Measurements from ENCODE around the gene PIP4K2C.

Gene PIP4K2C

DNA sequence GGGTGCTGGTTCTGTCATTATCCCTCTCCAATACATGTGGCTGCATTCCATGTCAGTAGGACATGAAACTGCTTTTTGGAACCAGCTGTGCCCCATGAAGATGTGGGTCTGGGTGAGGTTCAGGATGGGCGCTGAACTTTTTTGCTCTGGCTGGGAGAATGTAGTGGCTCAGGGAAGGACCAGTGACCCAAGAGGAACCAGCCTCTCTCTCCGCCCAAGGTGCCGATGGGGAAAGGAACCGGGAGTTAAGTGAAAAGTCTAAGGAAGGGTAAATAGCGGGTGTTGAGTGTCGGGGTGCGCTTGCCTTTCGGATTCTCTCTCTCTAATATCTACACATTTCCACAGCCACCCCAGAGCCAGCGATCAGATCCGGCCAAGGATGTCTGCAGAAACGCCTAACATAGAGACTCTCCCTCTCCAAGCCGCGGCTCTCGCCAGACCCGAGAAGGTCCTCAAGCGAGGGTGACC, 28.0 kb downstream of the PIP4K2C start:
- H3K4me3 ChIP-seq (ENCODE audit: low read length), result no peak overlapping the region
- H3K9me3 ChIP-seq (ENCODE audit: low read length), result peaks cover 2% of the 10 kb centered on the region

DNA sequence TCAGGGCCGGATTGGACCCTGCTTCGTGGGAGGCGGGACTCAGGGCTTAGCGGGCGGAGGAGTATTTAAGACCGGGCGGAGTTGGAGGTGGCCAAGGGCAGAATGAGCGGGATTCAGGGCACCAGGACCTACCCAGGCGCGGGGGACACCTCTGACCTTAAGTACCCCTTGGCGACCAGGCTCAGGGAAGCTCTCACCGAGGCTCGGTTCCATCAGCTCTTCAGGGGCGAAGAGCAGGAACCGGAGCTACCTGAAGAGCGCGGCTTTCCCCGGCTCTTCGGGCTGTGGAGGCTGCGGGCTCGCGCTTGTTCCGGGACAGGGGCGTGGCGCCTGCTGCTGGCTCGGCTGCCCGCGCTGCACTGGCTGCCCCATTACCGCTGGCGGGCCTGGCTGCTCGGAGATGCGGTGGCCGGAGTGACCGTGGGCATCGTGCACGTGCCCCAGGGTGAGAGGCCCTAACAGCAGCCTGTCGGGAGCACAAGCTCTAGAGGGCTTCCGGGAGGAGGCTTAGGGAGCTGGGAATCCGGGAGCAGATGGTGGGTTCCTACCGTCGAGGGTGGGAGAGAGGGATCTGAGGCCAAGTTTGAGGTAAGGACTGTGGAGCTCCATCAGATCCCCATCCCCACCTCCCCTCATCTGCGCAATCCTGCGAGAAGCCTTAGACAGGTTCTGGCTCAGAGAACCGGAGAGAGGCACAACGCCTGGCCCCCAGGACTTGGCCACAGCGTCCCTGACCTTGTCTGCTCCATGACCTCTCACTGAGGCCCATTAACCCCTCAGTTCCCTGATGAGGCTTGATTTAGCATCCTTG, 28.6 kb downstream of the PIP4K2C start:
- H3K4me1 ChIP-seq (ENCODE audit: insufficient read depth, low read length), result no peaks in the 10 kb centered on the region
- H3K27me3 ChIP-seq (ENCODE audit: insufficient read depth, low read length), result no peaks in the 10 kb centered on the region
- peaks cover 28% of the 10 kb centered on the region for H3K36me3 ChIP-seq (ENCODE audit: insufficient read depth, low read length)
- no peak overlapping the region for H2AFZ ChIP-seq (ENCODE audit: low read depth, low read length)
- H3K9me3 ChIP-seq (ENCODE audit: low read length), result peaks cover 2% of the 10 kb centered on the region
- H3K4me3 ChIP-seq (ENCODE audit: low read length), result no peak overlapping the region

More for the DNA sequence above, 28.0 kb downstream of the PIP4K2C start:
- H3K27me3 ChIP-seq (ENCODE audit: insufficient read depth, low read length), result no peaks in the 10 kb centered on the region
- H3K36me3 ChIP-seq (ENCODE audit: insufficient read depth, low read length), result peaks cover 32% of the 10 kb centered on the region
- H2AFZ ChIP-seq (ENCODE audit: low read depth, low read length), result no peak overlapping the region
- no peaks in the 10 kb centered on the region for H3K4me1 ChIP-seq (ENCODE audit: insufficient read depth, low read length)

DNA sequence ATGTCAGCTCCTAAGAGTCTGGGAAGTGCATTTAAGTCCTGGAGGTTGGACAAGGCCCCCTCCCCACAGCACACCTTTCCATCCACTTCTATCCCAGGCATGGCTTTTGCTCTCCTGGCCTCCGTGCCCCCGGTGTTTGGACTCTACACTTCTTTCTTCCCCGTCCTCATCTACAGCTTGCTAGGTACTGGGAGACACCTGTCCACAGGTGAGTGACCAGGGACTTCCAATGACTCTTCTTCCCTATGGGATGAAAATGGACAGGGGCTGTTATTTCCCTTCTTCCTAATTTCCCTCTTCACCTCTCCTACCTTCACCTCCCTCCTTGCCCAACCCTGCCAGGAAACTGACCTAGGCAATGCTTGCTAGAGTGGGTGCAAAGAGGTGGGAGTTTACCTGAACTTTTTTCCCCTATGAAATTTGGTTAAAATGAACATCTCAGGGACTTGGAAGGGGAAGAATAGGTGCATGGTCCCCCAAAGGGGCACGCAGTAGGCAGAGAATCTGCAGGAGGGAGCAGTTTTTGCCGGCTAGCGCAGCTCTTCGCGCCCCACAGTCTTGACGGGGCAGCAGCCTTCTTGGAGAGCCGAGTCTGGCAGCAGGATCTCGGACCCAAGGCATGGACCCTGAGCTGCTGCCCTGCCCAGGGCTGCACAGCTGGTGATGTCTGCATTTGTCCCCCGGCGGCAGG, 29.4 kb downstream of the PIP4K2C start:
- Histone ChIP-seq H2AFZ (ENCODE audit: low read depth, low read length) (no peak overlapping the region), H3K4me1 (ENCODE audit: insufficient read depth, low read length) (no peaks in the 10 kb centered on the region), H3K27me3 (ENCODE audit: insufficient read depth, low read length) (no peaks in the 10 kb centered on the region), H3K9me3 (ENCODE audit: low read length) (peaks cover under 1% of the 10 kb centered on the region), H3K36me3 (ENCODE audit: insufficient read depth, low read length) (peaks cover 27% of the 10 kb centered on the region), H3K4me3 (ENCODE audit: low read length) (no peak overlapping the region)

DNA sequence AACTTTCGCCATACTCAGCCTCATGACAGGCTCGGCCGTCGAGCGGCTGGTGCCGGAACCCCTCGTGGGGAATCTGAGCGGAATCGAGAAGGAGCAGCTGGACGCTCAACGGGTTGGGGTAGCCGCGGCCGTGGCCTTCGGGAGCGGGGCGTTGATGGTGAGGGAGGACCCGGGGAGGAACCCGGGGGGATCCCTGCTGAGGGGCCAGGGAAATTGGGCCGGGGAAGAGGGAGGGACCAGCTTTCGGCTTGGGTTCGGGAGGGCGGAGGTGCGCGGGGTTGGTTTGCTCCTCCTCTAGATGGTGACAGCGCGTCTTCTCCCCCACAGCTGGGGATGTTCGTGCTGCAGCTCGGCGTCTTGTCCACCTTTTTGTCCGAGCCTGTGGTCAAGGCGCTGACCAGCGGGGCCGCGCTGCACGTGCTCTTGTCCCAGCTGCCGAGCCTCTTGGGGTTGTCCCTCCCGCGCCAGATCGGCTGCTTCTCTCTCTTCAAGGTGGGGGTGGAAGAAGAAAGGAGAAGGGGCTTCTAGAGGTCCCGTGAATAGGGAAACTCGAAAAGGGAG, 30.0 kb downstream of the PIP4K2C start:
- no peaks in the 10 kb centered on the region for H3K27me3 ChIP-seq (ENCODE audit: insufficient read depth, low read length)
- no peak overlapping the region for H2AFZ ChIP-seq (ENCODE audit: low read depth, low read length)
- H3K4me3 ChIP-seq (ENCODE audit: low read length), result no peak overlapping the region
- H3K36me3 ChIP-seq (ENCODE audit: insufficient read depth, low read length), result peaks cover 22% of the 10 kb centered on the region
- no peaks in the 10 kb centered on the region for H3K9me3 ChIP-seq (ENCODE audit: low read length)
- H3K4me1 ChIP-seq (ENCODE audit: insufficient read depth, low read length), result no peaks in the 10 kb centered on the region

GRCh38 chr12:57621497-57622292, 30.7 kb downstream of the PIP4K2C start:
- Histone ChIP-seq H3K9me3 (ENCODE audit: low read length) (no peaks in the 10 kb centered on the region), H3K27me3 (ENCODE audit: insufficient read depth, low read length) (no peaks in the 10 kb centered on the region), H3K4me3 (ENCODE audit: low read length) (no peak overlapping the region), H2AFZ (ENCODE audit: low read depth, low read length) (no peak overlapping the region), H3K36me3 (ENCODE audit: insufficient read depth, low read length) (peaks cover 22% of the 10 kb centered on the region), H3K4me1 (ENCODE audit: insufficient read depth, low read length) (no peaks in the 10 kb centered on the region)

DNA sequence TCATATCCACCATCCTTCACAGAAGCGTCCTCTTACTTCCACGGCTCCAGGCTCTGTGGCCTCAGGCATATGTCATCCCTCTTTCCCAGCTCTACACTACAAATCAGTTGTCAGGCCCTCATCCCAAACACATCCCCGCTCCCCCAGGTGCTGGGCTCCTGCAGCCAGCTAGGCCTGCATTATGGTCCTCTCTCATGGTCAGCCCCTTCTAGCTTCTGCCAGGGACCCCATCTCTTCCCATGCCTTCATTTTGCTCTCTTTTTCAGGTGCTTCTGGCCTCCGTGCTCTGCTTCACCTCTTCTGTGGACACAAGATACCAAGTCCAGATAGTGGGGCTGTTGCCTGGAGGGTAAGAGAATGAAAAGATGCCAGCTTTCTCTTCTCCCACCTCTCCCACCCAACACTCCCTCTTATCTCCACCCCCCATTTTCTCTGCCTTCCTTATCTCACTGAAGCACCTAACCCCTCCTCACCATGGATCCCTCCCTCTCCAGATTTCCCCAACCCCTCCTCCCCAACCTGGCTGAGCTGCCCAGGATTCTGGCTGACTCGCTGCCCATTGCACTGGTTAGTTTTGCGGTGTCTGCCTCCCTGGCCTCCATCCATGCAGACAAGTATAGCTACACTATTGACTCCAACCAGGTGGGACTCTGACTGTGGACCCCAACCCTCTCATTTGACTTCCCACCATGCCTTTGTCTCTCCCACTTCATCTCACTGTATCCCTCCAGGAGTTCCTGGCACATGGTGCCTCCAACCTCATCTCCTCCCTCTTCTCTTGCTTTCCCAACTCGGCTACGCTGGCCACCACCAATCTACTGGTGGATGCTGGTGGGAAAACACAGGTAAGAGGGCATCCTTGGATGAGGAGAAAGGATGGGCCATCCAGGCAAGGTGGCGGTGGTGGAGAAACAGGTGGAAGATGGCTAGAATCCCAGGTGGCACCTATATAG, 31.6 kb downstream of the PIP4K2C start:
- Histone ChIP-seq H3K4me3 (ENCODE audit: low read length) (no peak overlapping the region), H2AFZ (ENCODE audit: low read depth, low read length) (no peak overlapping the region), H3K27me3 (ENCODE audit: insufficient read depth, low read length) (no peaks in the 10 kb centered on the region), H3K9me3 (ENCODE audit: low read length) (no peaks in the 10 kb centered on the region), H3K36me3 (ENCODE audit: insufficient read depth, low read length) (peaks cover 19% of the 10 kb centered on the region), H3K4me1 (ENCODE audit: insufficient read depth, low read length) (no peaks in the 10 kb centered on the region)

- Histone ChIP-seq H3K9me3 (ENCODE audit: low read length) (no peaks in the 10 kb centered on the region), H3K27me3 (ENCODE audit: insufficient read depth, low read length) (no peaks in the 10 kb centered on the region), H3K4me1 (ENCODE audit: insufficient read depth, low read length) (no peaks in the 10 kb centered on the region), H3K36me3 (ENCODE audit: insufficient read depth, low read length) (peaks cover 22% of the 10 kb centered on the region), H3K4me3 (ENCODE audit: low read length) (no peak overlapping the region), H2AFZ (ENCODE audit: low read depth, low read length) (no peak overlapping the region)
Measured at GRCh38 chr12:57623385-57623784, 32.4 kb downstream of the PIP4K2C start.

DNA sequence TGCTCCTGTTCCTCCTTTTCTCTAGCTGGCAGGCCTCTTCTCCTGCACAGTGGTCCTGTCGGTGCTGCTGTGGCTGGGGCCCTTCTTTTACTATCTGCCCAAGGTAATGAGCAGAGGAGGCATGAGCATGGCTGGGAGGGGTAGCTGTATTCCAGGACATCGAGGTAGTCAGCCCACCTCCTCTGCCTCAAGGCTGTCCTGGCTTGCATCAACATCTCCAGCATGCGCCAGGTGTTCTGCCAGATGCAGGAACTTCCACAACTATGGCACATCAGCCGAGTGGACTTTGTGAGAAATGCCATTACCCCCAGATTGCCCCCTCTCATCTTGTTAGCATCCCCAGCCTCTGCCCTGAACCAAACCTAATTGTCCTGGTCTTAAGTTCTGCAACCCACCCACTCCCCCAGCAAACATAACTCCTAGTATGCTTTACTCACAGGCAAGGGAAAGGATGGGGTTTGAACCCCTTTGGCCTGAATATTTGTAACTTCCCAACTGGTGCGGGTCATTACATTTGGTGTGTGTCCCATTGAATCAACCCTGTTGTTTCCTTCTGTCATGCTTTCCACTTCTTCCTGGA, 32.9 kb downstream of the PIP4K2C start:
- Histone ChIP-seq H2AFZ (ENCODE audit: low read depth, low read length) (no peak overlapping the region), H3K27me3 (ENCODE audit: insufficient read depth, low read length) (no peaks in the 10 kb centered on the region), H3K4me1 (ENCODE audit: insufficient read depth, low read length) (no peaks in the 10 kb centered on the region), H3K36me3 (ENCODE audit: insufficient read depth, low read length) (peaks cover 27% of the 10 kb centered on the region), H3K4me3 (ENCODE audit: low read length) (no peak overlapping the region), H3K9me3 (ENCODE audit: low read length) (no peaks in the 10 kb centered on the region)

DNA sequence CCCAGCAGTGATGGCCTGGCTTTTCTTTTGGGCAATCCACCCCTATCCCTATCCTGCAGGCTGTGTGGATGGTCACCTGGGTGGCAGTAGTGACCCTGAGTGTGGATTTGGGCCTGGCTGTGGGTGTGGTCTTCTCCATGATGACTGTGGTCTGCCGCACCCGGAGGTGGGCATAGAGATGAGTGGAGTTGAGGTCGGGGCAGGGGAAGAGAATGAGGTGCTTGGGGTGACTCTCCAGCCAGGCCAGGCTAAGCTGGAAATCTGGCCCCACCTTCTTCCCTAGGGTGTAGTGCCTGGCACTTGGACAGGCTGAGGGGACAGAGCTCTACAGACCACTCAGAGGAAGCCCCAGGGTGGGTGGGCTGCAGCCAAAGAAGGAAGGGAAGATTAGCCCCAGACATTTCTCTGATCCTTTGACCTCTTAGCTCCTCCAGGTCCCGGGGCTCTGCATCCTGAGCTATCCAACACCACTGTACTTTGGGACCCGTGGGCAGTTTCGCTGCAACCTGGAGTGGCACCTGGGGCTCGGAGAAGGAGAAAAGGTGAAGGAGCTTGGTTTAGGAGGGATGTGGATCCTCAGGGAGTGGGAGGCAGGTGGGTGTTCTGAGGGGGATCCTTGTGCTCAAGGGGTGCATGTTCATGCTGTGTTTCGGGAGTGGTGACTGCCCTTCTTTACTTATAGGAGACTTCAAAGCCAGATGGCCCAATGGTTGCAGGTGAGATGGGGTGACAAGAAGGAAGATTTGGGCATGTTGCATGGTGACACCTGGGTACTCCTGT, 33.6 kb downstream of the PIP4K2C start:
- H3K36me3 ChIP-seq (ENCODE audit: insufficient read depth, low read length), result peaks cover 33% of the 10 kb centered on the region
- H3K27me3 ChIP-seq (ENCODE audit: insufficient read depth, low read length), result no peaks in the 10 kb centered on the region
- no peak overlapping the region for H2AFZ ChIP-seq (ENCODE audit: low read depth, low read length)
- no peaks in the 10 kb centered on the region for H3K9me3 ChIP-seq (ENCODE audit: low read length)
- no peak overlapping the region for H3K4me3 ChIP-seq (ENCODE audit: low read length)
- H3K4me1 ChIP-seq (ENCODE audit: insufficient read depth, low read length), result no peaks in the 10 kb centered on the region

DNA sequence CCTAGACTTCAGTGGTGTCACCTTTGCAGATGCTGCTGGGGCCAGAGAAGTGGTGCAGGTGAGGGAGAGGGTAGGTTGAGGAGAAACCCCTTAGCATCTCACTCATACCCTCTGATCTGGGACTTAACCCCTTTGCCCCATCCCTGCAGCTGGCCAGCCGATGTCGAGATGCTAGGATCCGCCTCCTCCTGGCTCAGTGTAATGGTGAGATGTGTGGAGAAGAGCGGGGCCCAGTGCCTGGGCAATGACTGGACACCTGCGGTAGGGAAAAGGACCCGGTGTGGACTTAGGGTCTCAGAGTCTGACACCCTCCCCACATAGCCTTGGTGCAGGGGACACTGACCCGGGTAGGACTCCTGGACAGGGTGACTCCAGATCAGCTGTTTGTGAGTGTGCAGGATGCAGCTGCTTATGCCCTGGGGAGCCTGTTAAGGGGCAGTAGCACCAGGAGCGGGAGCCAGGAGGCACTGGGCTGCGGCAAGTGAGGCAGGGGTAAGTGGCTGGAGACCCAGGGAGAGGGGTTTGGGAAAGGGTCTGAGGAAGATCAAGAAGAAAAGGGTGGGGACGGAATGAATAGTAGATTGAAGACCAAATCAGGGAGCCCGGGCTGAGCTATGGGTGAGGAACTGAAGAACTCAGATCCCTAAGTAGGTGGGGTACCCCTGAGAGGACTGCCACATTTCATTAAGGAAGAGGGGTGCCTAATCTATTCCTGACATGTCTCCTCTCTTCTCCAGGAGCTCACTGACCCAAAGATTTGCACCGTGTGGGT, 34.5 kb downstream of the PIP4K2C start:
- Histone ChIP-seq H3K27me3 (ENCODE audit: insufficient read depth, low read length) (no peaks in the 10 kb centered on the region), H3K36me3 (ENCODE audit: insufficient read depth, low read length) (peaks cover 39% of the 10 kb centered on the region), H3K9me3 (ENCODE audit: low read length) (no peaks in the 10 kb centered on the region), H2AFZ (ENCODE audit: low read depth, low read length) (no peak overlapping the region), H3K4me1 (ENCODE audit: insufficient read depth, low read length) (peaks cover 3% of the 10 kb centered on the region), H3K4me3 (ENCODE audit: low read length) (no peak overlapping the region)

All from neuron (in vitro differentiated cells).